ENCODE data around the gene CD69.

DNA sequence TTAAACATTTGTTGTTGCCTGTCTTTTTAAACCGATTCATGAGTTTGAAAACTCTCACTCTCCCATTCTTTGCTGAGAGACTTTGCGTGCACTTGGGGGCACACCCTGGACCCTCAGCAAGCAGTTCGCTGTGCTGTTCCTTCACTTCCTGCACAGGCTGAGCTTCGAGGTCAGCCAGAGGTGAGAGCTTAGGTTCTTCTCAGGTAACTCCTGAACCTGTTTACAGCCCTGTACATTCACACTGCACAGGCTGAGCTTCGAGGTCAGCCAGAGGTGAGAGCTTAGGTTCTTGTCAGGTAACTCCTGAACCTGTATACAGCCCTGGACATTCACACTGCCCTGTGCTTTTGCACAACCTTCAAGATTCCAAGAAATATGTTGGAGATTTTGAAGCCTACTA lies 18.0 kb downstream of the CD69 start:
- TF ChIP-seq, protein P1, sequence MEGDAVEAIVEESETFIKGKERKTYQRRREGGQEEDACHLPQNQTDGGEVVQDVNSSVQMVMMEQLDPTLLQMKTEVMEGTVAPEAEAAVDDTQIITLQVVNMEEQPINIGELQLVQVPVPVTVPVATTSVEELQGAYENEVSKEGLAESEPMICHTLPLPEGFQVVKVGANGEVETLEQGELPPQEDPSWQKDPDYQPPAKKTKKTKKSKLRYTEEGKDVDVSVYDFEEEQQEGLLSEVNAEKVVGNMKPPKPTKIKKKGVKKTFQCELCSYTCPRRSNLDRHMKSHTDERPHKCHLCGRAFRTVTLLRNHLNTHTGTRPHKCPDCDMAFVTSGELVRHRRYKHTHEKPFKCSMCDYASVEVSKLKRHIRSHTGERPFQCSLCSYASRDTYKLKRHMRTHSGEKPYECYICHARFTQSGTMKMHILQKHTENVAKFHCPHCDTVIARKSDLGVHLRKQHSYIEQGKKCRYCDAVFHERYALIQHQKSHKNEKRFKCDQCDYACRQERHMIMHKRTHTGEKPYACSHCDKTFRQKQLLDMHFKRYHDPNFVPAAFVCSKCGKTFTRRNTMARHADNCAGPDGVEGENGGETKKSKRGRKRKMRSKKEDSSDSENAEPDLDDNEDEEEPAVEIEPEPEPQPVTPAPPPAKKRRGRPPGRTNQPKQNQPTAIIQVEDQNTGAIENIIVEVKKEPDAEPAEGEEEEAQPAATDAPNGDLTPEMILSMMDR (IDR thresholded peaks at IDR 0.05; ENCODE audit: insufficient read depth, low read depth, low read length) = no peak
- TF ChIP-seq EZH2 (IDR thresholded peaks at IDR 0.05; ENCODE audit: insufficient read depth, low read length) = no peak

Data from astrocyte (in vitro differentiated cells and primary cell).